NB4 (cell line): ENCODE data around the gene CD70.

Experiments used
- DNase-seq: peaks from one replicate; pipeline ENCODE4 v3.0.0; 2010; ENCODE audit warnings: low read depth
- H3K4me3 ChIP-seq: one replicate; pipeline ENCODE4 v1.5.1; 2011; ENCODE audit warnings: mild to moderate bottlenecking, low read depth, low read length, moderate library complexity
- MAX ChIP-seq: IDR thresholded peaks from 2 replicates; pipeline ENCODE4 v1.6.1; 2011; ENCODE audit warnings: low read depth, low read length
- MYC ChIP-seq: IDR thresholded peaks from 2 replicates; pipeline ENCODE4 v1.6.1; 2011; ENCODE audit warnings: low read depth, low read length
- POLR2A ChIP-seq: IDR thresholded peaks from 2 replicates; pipeline ENCODE4 v1.6.1; 2011; ENCODE audit warnings: mild to moderate bottlenecking; ENCODE audit not compliant: insufficient read length; ENCODE audit errors: extremely low read depth
- TF ChIP-seq, protein P1 (sequence below): IDR thresholded peaks from one replicate; pipeline ENCODE4 v1.5.1; 2012; ENCODE audit warnings: low read depth, low read length

CD70 gene

GRCh38 chr19:6539514-6539913, 51.4 kb downstream of the CD70 start:
- TF ChIP-seq MYC (no peak), MAX (no peak), POLR2A (no peak)
- TF ChIP-seq, protein P1, sequence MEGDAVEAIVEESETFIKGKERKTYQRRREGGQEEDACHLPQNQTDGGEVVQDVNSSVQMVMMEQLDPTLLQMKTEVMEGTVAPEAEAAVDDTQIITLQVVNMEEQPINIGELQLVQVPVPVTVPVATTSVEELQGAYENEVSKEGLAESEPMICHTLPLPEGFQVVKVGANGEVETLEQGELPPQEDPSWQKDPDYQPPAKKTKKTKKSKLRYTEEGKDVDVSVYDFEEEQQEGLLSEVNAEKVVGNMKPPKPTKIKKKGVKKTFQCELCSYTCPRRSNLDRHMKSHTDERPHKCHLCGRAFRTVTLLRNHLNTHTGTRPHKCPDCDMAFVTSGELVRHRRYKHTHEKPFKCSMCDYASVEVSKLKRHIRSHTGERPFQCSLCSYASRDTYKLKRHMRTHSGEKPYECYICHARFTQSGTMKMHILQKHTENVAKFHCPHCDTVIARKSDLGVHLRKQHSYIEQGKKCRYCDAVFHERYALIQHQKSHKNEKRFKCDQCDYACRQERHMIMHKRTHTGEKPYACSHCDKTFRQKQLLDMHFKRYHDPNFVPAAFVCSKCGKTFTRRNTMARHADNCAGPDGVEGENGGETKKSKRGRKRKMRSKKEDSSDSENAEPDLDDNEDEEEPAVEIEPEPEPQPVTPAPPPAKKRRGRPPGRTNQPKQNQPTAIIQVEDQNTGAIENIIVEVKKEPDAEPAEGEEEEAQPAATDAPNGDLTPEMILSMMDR, result no peak

More at GRCh38 chr19:6539514-6539913, 51.4 kb downstream of the CD70 start:
- DNase-seq, result no peak
- H3K4me3 ChIP-seq, result no peak overlapping the region
